Muscle layer of duodenum (tissue), 2 donors: Measurements from ENCODE around the gene UBTF.
"Not testable (repeated sequence)": the region's sequence is repeated elsewhere in the genome, so short reads cannot be mapped to it uniquely, and the experiment has no call there.

Experiments used
- H3K27ac ChIP-seq: one replicate; pipeline ENCODE4 v1.7.0; 2013; ENCODE audit warnings: mild to moderate bottlenecking, low read length
- H3K27me3 ChIP-seq: one replicate; pipeline ENCODE4 v1.7.0; 2013; ENCODE audit warnings: low read depth, mild to moderate bottlenecking, control low read depth, low read length
- H3K36me3 ChIP-seq, 2 donors: one replicate each; pipeline ENCODE4 v1.7.0; 2013; ENCODE audit warnings: low read length in 2 of 2, control low read depth in 1 of 2, mild to moderate bottlenecking in 1 of 2; ENCODE audit not compliant: insufficient read depth in 2 of 2, control insufficient read depth in 1 of 2
- H3K4me1 ChIP-seq, 2 donors: one replicate each; pipeline ENCODE4 v1.7.0; 2013; ENCODE audit warnings: low read length in 2 of 2, mild to moderate bottlenecking in 2 of 2, control low read depth in 1 of 2, moderate library complexity in 1 of 2; ENCODE audit not compliant: insufficient read depth in 2 of 2, control insufficient read depth in 1 of 2
- H3K4me3 ChIP-seq, 2 donors: one replicate each; pipeline ENCODE4 v1.7.0; 2013; ENCODE audit warnings: low read length in 2 of 2, low read depth in 1 of 2, mild to moderate bottlenecking in 1 of 2
- H3K9me3 ChIP-seq, 2 donors: one replicate each; pipeline ENCODE4 v1.7.0; 2013; ENCODE audit warnings: low read length in 2 of 2, control low read depth in 1 of 2, mild to moderate bottlenecking in 1 of 2; ENCODE audit not compliant: control insufficient read depth in 1 of 2
- donor health status: healthy.

UBTF gene

GRCh38 chr17:44256671-44257070 lies 37.2 kb upstream of the UBTF start:
- Histone ChIP-seq H3K9me3 (no peaks in the 10 kb centered on the region), H3K4me1 (no peaks in the 10 kb centered on the region), H3K36me3 (no peaks in the 10 kb centered on the region), H3K27me3 (no peaks in the 10 kb centered on the region), H3K4me3 (no peak overlapping the region), H3K27ac (no peak overlapping the region)

GRCh38 chr17:44255915-44256314 lies 36.4 kb upstream of the UBTF start:
- Histone ChIP-seq H3K4me3 (no peak overlapping the region), H3K36me3 (no peaks in the 10 kb centered on the region), H3K4me1 (no peaks in the 10 kb centered on the region), H3K27ac (no peak overlapping the region), H3K27me3 (no peaks in the 10 kb centered on the region), H3K9me3 (no peaks in the 10 kb centered on the region)

GRCh38 chr17:44254361-44255095 lies 35.1 kb upstream of the UBTF start:
- Histone ChIP-seq H3K4me3 (no peak overlapping the region), H3K27me3 (no peaks in the 10 kb centered on the region), H3K4me1 (no peaks in the 10 kb centered on the region), H3K9me3 (no peaks in the 10 kb centered on the region), H3K36me3 (no peaks in the 10 kb centered on the region), H3K27ac (no peak overlapping the region)

GRCh38 chr17:44253006-44253405 lies 33.5 kb upstream of the UBTF start:
- Histone ChIP-seq H3K9me3 (no peaks in the 10 kb centered on the region), H3K4me3 (no peak overlapping the region), H3K4me1 (peaks cover 0 to 3% of the 10 kb centered on the region in 2 donors), H3K27ac (no peak overlapping the region), H3K36me3 (no peaks in the 10 kb centered on the region), H3K27me3 (no peaks in the 10 kb centered on the region)

- no peak overlapping the region for H3K4me3 ChIP-seq
- no peak overlapping the region for H3K27ac ChIP-seq
- no peaks in the 10 kb centered on the region for H3K27me3 ChIP-seq
- no peaks in the 10 kb centered on the region for H3K36me3 ChIP-seq
- no peaks in the 10 kb centered on the region for H3K9me3 ChIP-seq
- peaks cover 0 to 17% of the 10 kb centered on the region in 2 donors for H3K4me1 ChIP-seq
Measured at GRCh38 chr17:44251062-44251461, 31.6 kb upstream of the UBTF start.

- Histone ChIP-seq H3K36me3 (no peaks in the 10 kb centered on the region), H3K27ac (no peak overlapping the region), H3K4me1 (peaks cover 0 to 17% of the 10 kb centered on the region in 2 donors), H3K4me3 (no peak overlapping the region), H3K27me3 (no peaks in the 10 kb centered on the region), H3K9me3 (no peaks in the 10 kb centered on the region)
Measured at GRCh38 chr17:44249501-44250246, 30.2 kb upstream of the UBTF start.

- H3K27me3 ChIP-seq, result no peaks in the 10 kb centered on the region
- no peak overlapping the region for H3K27ac ChIP-seq
- H3K4me3 ChIP-seq, result no peak overlapping the region
- H3K9me3 ChIP-seq, result no peaks in the 10 kb centered on the region
- no peaks in the 10 kb centered on the region for H3K36me3 ChIP-seq
- peaks cover 0 to 17% of the 10 kb centered on the region in 2 donors for H3K4me1 ChIP-seq
Measured at GRCh38 chr17:44247876-44248736, 28.6 kb upstream of the UBTF start.

- H3K4me3 ChIP-seq, result no peak overlapping the region
- H3K27me3 ChIP-seq, result no peaks in the 10 kb centered on the region
- no peaks in the 10 kb centered on the region for H3K36me3 ChIP-seq
- H3K9me3 ChIP-seq, result no peaks in the 10 kb centered on the region
- H3K4me1 ChIP-seq, result peaks cover 0 to 17% of the 10 kb centered on the region in 2 donors
- H3K27ac ChIP-seq, result no peak overlapping the region
Measured at GRCh38 chr17:44247440-44247841, 28.0 kb upstream of the UBTF start.

- H3K9me3 ChIP-seq, result no peaks in the 10 kb centered on the region
- no peaks in the 10 kb centered on the region for H3K4me1 ChIP-seq
- no peaks in the 10 kb centered on the region for H3K27me3 ChIP-seq
- H3K4me3 ChIP-seq, result no peak overlapping the region
- no peaks in the 10 kb centered on the region for H3K36me3 ChIP-seq
- H3K27ac ChIP-seq, result no peak overlapping the region
Measured at GRCh38 chr17:44241106-44241624, 21.7 kb upstream of the UBTF start.

GRCh38 chr17:44237886-44238285 lies 18.4 kb upstream of the UBTF start:
- not testable (repeated sequence) for H3K36me3 ChIP-seq, H3K9me3 ChIP-seq, H3K4me3 ChIP-seq, H3K27me3 ChIP-seq, H3K4me1 ChIP-seq, H3K27ac ChIP-seq

GRCh38 chr17:44236444-44236991 lies 17.0 kb upstream of the UBTF start:
- Histone ChIP-seq H3K4me1 (no peaks in the 10 kb centered on the region), H3K27me3 (no peaks in the 10 kb centered on the region), H3K9me3 (no peaks in the 10 kb centered on the region), H3K36me3 (no peaks in the 10 kb centered on the region), H3K27ac (no peak overlapping the region), H3K4me3 (no peak overlapping the region)
